B cell (primary cell): ENCODE results near the gene PANK4. TPM values are rescaled to one million over a fixed set of nuclear protein-coding genes. Genes with fewer than 3 reads are reported as not detected.
"Not testable (repeated sequence)": the region's sequence is repeated elsewhere in the genome, so short reads cannot be mapped to it uniquely, and the experiment has no call there.

Source experiments
- ATAC-seq: fragments of 200-7000 bp; cut with Tn5 transposase; one replicate; pipeline ENCODE4 v1.10.0; 2021; ENCODE audit warnings: low read depth, mild to moderate bottlenecking, moderate number of reproducible peaks, moderate library complexity
- CTCF ChIA-PET: fragments of 350-600 bp; sonication (Branson Sonifier 250); formaldehyde crosslinking; loops from one replicate; lab custom pipeline; 2021; ENCODE audit warnings: antibody characterized with exemption, inconsistent platforms; lab: Charles Lee
- POLR2A ChIA-PET: fragments of 350-600 bp; sonication (Branson Sonifier 250); formaldehyde crosslinking; loops from one replicate; lab custom pipeline; 2021; ENCODE audit warnings: antibody characterized with exemption; lab: Charles Lee
- DNase-seq: peaks from one replicate; pipeline ENCODE4 v3.0.0; 2013
- H2AFZ ChIP-seq: 2 replicates; pipeline ENCODE4 v1.6.1; 2012; ENCODE audit warnings: mild to moderate bottlenecking, low read depth, low read length; ENCODE audit not compliant: insufficient read depth, poor library complexity, severe bottlenecking
- H3K27ac ChIP-seq, 2 donors: 1 replicate in 1 of 2; 2 replicates in 1 of 2; pipeline ENCODE4 v1.5.1; 2012 to 2013; ENCODE audit warnings: low read length in 2 of 2, mild to moderate bottlenecking in 2 of 2, moderate library complexity in 1 of 2
- H3K27me3 ChIP-seq, 4 experiments: fragments of 200-600 bp in 1 of 4; sonication (generic) in 1 of 4; replicated peaks in 1 of 4; 1 replicate in 2 of 4; 2 replicates in 2 of 4; pipeline versions ENCODE4 v1.6.1 to v1.7.0; 2013 to 2016; ENCODE audit warnings: low read length in 3 of 4, mild to moderate bottlenecking in 2 of 4, mixed read lengths in 1 of 4, moderate library complexity in 1 of 4; ENCODE audit not compliant: insufficient read depth in 4 of 4, control insufficient read depth in 3 of 4; ENCODE audit errors: control extremely low read depth in 1 of 4
- H3K36me3 ChIP-seq, 2 experiments: replicated peaks in 1 of 2; 1 replicate in 1 of 2; 2 replicates in 1 of 2; pipeline versions ENCODE4 v1.6.1 to v1.7.1; 2013; ENCODE audit warnings: low read length in 1 of 2; ENCODE audit not compliant: insufficient read depth in 2 of 2, control insufficient read depth in 1 of 2; ENCODE audit errors: control extremely low read depth in 1 of 2, extremely low read depth in 1 of 2
- H3K4me1 ChIP-seq, 2 donors: fragments of 200-600 bp in 1 of 2; sonication (generic) in 1 of 2; 1 replicate in 1 of 2; 2 replicates in 1 of 2; pipeline versions ENCODE4 v1.5.1 to v1.6.1; 2013 to 2017; ENCODE audit warnings: low read length in 2 of 2; ENCODE audit not compliant: control insufficient read depth in 2 of 2, insufficient read depth in 2 of 2
- H3K4me2 ChIP-seq: replicated peaks from 2 replicates; pipeline ENCODE3; 2012; ENCODE audit warnings: mild to moderate bottlenecking, low read depth, low read length; ENCODE audit not compliant: poor library complexity, severe bottlenecking
- H3K4me3 ChIP-seq, 5 experiments: fragments of 200-600 bp in 1 of 5; sonication (generic) in 1 of 5; 1 replicate in 3 of 5; 2 replicates in 2 of 5; pipeline versions ENCODE4 v1.5.1 to v1.7.0; 2011 to 2016; ENCODE audit warnings: low read length in 4 of 5, mild to moderate bottlenecking in 4 of 5, low read depth in 2 of 5, control low read depth in 1 of 5, moderate library complexity in 1 of 5; ENCODE audit not compliant: insufficient read depth in 1 of 5; ENCODE audit errors: control extremely low read depth in 1 of 5, extremely low read depth in 1 of 5
- H3K79me2 ChIP-seq: fragments of 200-600 bp; sonication (generic); one replicate; pipeline ENCODE4 v1.6.0; 2016; ENCODE audit warnings: low read length; ENCODE audit not compliant: control insufficient read depth, insufficient read depth
- H3K9ac ChIP-seq: fragments of 200-600 bp; sonication (generic); 2 replicates; pipeline ENCODE4 v1.6.1; 2017; ENCODE audit warnings: mild to moderate bottlenecking, low read length, moderate library complexity
- H3K9me3 ChIP-seq, 3 donors: one replicate each; pipeline versions ENCODE4 v1.6.1 to v1.7.1; 2013; ENCODE audit warnings: low read length in 2 of 3; ENCODE audit not compliant: control insufficient read depth in 2 of 3, insufficient read depth in 1 of 3; ENCODE audit errors: control extremely low read depth in 1 of 3
- H4K20me1 ChIP-seq: 2 replicates; pipeline ENCODE4 v1.6.0; 2012; ENCODE audit warnings: mild to moderate bottlenecking, low read length; ENCODE audit not compliant: insufficient read depth, control insufficient read depth, poor library complexity, severe bottlenecking
- H3K27ac Mint-ChIP-seq: one replicate; pipeline ENCODE4 v1.8.0; 2021; ENCODE audit warnings: mixed read lengths
- H3K27me3 Mint-ChIP-seq: one replicate; pipeline ENCODE4 v1.8.0; 2021; ENCODE audit warnings: mixed read lengths
- H3K4me1 Mint-ChIP-seq: one replicate; pipeline ENCODE4 v1.8.0; 2021; ENCODE audit warnings: mixed read lengths
- H3K4me3 Mint-ChIP-seq: one replicate; pipeline ENCODE4 v1.8.0; 2021; ENCODE audit warnings: mixed read lengths
- H3K9me3 Mint-ChIP-seq: one replicate; pipeline ENCODE4 v1.8.0; 2022; ENCODE audit warnings: mixed read lengths; ENCODE audit not compliant: insufficient read depth
- EZH2 ChIP-seq: IDR thresholded peaks from 2 replicates; pipeline ENCODE4 v1.6.1; 2012; ENCODE audit warnings: borderline replicate concordance, low read depth, mild to moderate bottlenecking, moderate library complexity, low read length; ENCODE audit not compliant: insufficient read depth, poor library complexity, severe bottlenecking
- WGBS: methylation state at CpG from one replicate; pipeline ENCODE4 v1.1.5; 2013; ENCODE audit warnings: missing lambda C conversion rate; ENCODE audit not compliant: insufficient coverage; 5-methylcytosine and 5-hydroxymethylcytosine counted together
- intact Hi-C: fragments of 100-400 bp; cut with micrococcal nuclease; formaldehyde crosslinking; loops from one replicate; pipeline ENCODE4 v1.10.0; 2022
- polyA plus RNA-seq: library from polyadenylated mRNA; depleted of rRNA; stranded (reverse); fragments of >200 nt; gene quantifications from 2 replicates; pipeline ENCODE4 v1.2.3, GENCODE V29; 2012
- total RNA-seq, 2 donors: library from RNA; stranded (reverse); fragments of 120-200 nt in 1 of 2; gene quantifications; 1 replicate in 1 of 2; 2 replicates in 1 of 2; pipeline versions ENCODE4 v1.2.3 to v1.2.4, GENCODE V29; 2013 to 2022
- TF ChIP-seq, protein P1 (sequence below): fragments of 200-600 bp; IDR thresholded peaks from one replicate; pipeline ENCODE4 v1.8.0; 2022; ENCODE audit warnings: antibody characterized with exemption, mild to moderate bottlenecking

Gene PANK4
- total and polyA plus RNA-seq, 2 donors (not counting 1 experiment from before 2014, with no cell fraction given): 38.0 to 80.5 TPM

GRCh38 chr1:2459757-2460156 lies 66.6 kb downstream of the PANK4 start:
- no peak overlapping the region for H3K27ac ChIP-seq
- no peak overlapping the region for H3K4me3 ChIP-seq
- WGBS: 84% methylated on average over 23 of the region's 23 CpGs
- ATAC-seq (no peak), DNase-seq (no peak)
- no peak for TF ChIP-seq EZH2
- TF ChIP-seq, protein P1, sequence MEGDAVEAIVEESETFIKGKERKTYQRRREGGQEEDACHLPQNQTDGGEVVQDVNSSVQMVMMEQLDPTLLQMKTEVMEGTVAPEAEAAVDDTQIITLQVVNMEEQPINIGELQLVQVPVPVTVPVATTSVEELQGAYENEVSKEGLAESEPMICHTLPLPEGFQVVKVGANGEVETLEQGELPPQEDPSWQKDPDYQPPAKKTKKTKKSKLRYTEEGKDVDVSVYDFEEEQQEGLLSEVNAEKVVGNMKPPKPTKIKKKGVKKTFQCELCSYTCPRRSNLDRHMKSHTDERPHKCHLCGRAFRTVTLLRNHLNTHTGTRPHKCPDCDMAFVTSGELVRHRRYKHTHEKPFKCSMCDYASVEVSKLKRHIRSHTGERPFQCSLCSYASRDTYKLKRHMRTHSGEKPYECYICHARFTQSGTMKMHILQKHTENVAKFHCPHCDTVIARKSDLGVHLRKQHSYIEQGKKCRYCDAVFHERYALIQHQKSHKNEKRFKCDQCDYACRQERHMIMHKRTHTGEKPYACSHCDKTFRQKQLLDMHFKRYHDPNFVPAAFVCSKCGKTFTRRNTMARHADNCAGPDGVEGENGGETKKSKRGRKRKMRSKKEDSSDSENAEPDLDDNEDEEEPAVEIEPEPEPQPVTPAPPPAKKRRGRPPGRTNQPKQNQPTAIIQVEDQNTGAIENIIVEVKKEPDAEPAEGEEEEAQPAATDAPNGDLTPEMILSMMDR: no peak
- no peaks in the 10 kb centered on the region for H4K20me1 ChIP-seq
- no peaks in the 10 kb centered on the region for H3K4me1 Mint-ChIP-seq
- no peaks in the 10 kb centered on the region for H3K9me3 ChIP-seq
- H3K27me3 ChIP-seq: peaks cover 0 to 7% (median 0%) of the 10 kb centered on the region in 4 experiments
- no peaks in the 10 kb centered on the region for H3K36me3 ChIP-seq
- no peak overlapping the region for H3K4me3 Mint-ChIP-seq
- no peak overlapping the region for H3K27ac Mint-ChIP-seq
- H3K4me1 ChIP-seq: no peaks in the 10 kb centered on the region
- H3K79me2 ChIP-seq: no peaks in the 10 kb centered on the region
- H3K27me3 Mint-ChIP-seq: peaks cover 4% of the 10 kb centered on the region
- POLR2A ChIA-PET: no interaction called here
- no peak overlapping the region for H3K9ac ChIP-seq
- H3K9me3 Mint-ChIP-seq: no peaks in the 10 kb centered on the region
- CTCF ChIA-PET: no interaction called here
- no peak overlapping the region for H2AFZ ChIP-seq
- intact Hi-C loops: no loop called here
- no peak overlapping the region for H3K4me2 ChIP-seq

- H3K9ac ChIP-seq, CTCF ChIA-PET, H3K4me1 ChIP-seq, H3K4me2 ChIP-seq, POLR2A ChIA-PET, DNase-seq, H3K4me3 Mint-ChIP-seq, H2AFZ ChIP-seq, H3K27ac ChIP-seq, ATAC-seq, H3K9me3 Mint-ChIP-seq, H3K4me3 ChIP-seq, H3K27ac Mint-ChIP-seq, H3K79me2 ChIP-seq, H3K36me3 ChIP-seq, H3K27me3 Mint-ChIP-seq, intact Hi-C loops, H3K4me1 Mint-ChIP-seq, H4K20me1 ChIP-seq, H3K9me3 ChIP-seq, H3K27me3 ChIP-seq: not testable (repeated sequence)
- WGBS: 87% methylated on average over 13 of the region's 16 CpGs
These were observed 67.2 kb downstream of the PANK4 start for GRCh38 chr1:2459102-2459753.
